LNCAP (cell line): ENCODE results near the gene MUC12.

ENCODE experiments used
- TF ChIP-seq, protein P1 (sequence below): fragments of 450-650 bp; IDR thresholded peaks from 2 replicates; pipeline ENCODE4 v1.5.1; 2017; ENCODE audit warnings: mild to moderate bottlenecking

Gene MUC12

DNA sequence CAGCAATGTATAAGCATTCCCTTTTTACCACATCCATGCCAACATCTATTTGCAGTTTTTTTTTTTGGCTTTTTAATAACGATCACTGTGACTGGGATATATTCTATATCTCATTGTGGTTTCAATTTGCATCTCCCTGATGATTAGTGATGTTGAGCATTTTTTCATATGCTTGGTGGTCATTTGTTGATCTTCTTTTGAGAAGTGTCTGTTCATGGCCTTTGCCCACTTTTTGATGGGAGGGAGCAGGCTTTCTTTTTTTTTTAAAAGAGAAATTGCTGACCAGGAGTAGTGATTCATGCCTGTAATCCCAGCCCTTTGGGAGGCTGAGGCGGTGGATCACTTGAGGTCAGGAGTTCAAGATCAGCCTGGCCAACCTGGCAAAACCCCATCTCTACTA, 54.5 kb downstream of the MUC12 start:
- TF ChIP-seq, protein P1, sequence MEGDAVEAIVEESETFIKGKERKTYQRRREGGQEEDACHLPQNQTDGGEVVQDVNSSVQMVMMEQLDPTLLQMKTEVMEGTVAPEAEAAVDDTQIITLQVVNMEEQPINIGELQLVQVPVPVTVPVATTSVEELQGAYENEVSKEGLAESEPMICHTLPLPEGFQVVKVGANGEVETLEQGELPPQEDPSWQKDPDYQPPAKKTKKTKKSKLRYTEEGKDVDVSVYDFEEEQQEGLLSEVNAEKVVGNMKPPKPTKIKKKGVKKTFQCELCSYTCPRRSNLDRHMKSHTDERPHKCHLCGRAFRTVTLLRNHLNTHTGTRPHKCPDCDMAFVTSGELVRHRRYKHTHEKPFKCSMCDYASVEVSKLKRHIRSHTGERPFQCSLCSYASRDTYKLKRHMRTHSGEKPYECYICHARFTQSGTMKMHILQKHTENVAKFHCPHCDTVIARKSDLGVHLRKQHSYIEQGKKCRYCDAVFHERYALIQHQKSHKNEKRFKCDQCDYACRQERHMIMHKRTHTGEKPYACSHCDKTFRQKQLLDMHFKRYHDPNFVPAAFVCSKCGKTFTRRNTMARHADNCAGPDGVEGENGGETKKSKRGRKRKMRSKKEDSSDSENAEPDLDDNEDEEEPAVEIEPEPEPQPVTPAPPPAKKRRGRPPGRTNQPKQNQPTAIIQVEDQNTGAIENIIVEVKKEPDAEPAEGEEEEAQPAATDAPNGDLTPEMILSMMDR = no peak

GRCh38 chr7:101031082-101031481, 61.7 kb downstream of the MUC12 start:
- TF ChIP-seq, protein P1 = peak; percentile 28; the same call in 1 of the 2 replicates

GRCh38 chr7:101035941-101036340, 66.6 kb downstream of the MUC12 start:
- TF ChIP-seq, protein P1 = no peak

DNA sequence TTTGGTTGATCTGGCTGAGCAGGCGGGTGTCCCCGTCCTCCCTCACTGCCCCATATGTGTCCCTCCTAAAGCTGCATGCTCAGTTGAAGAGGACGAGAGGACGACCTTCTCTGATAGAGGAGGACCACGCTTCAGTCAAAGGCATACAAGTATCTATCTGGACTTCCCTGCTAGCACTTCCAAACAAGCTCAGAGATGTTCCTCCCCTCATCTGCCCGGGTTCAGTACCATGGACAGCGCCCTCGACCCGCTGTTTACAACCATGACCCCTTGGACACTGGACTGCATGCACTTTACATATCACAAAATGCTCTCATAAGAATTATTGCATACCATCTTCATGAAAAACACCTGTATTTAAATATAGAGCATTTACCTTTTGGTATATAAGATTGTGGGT, 89.0 kb downstream of the MUC12 start:
- TF ChIP-seq, protein P1 = no peak

DNA sequence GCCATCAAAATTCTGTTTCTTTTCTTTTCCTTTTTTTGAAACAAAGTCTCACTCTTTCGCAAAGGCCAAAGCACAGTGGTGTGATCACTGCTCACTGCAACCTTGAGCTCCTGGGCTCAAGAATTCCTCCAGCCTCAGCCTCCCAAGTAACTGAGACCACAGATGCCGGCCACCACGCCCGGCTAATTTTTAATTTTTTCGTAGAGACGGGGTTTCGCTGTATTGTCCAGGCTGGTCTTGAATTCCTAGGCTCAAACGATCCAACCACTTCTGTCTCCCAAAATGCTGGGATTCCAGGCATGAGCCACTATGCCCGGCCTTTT, 90.2 kb downstream of the MUC12 start:
- TF ChIP-seq, protein P1 = no peak

DNA sequence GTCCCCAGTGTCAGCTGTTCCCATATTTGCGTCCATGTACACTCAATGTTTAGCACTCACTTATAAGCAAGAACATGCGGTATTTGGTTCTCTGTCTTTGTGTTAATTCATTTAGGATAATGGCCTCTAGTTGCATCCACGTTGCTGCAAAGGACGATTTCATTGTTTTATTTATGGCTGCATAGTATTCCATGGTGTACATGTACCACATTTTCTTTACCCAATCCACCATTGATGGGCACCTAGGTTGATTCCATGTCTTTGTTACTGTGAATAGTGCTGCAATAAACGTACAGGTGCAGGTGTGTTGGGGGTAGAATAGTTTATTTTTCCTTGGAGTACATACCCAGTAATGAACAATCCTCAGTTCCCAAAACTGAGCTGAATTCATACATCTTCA, 91.6 kb downstream of the MUC12 start:
- TF ChIP-seq, protein P1 = no peak

GRCh38 chr7:101066141-101066832, 96.9 kb downstream of the MUC12 start:
- TF ChIP-seq, protein P1 = no peak

DNA sequence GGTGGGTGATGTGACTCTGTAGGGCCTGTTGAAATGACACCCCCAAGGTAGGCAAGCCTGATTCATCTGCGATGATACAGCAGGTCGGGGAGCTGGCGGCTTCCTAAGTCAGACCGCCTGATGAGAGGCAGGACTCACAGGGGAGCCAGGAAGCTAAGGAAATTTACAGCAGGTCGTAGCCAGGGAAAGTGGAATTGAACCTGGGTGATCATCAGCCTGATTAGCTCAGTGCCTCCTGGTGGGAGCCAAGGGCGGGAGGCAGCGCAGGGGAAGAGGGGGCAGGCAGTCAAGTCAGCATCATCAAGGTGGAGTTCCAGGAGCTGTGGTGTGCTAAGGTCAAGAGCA, 97.4 kb downstream of the MUC12 start:
- TF ChIP-seq, protein P1 = no peak
